Fibroblast of mammary gland (primary cell): ENCODE data around the gene HIVEP3.

ENCODE experiments used
- DNase-seq: peaks from one replicate; pipeline ENCODE4 v3.0.0-alpha.2; 2010; ENCODE audit warnings: low read depth
- H3K4me3 ChIP-seq: 2 replicates; pipeline ENCODE4 v1.5.1; 2011; ENCODE audit warnings: low read depth, mild to moderate bottlenecking, low read length, moderate library complexity; ENCODE audit not compliant: control insufficient read depth
- TF ChIP-seq, protein P1 (sequence below): conservative IDR thresholded peaks from 2 replicates; pipeline ENCODE4 v1.5.1; 2011; ENCODE audit warnings: low read depth, low read length, inconsistent platforms; ENCODE audit not compliant: control insufficient read depth, insufficient read depth

The HIVEP3 gene

DNA sequence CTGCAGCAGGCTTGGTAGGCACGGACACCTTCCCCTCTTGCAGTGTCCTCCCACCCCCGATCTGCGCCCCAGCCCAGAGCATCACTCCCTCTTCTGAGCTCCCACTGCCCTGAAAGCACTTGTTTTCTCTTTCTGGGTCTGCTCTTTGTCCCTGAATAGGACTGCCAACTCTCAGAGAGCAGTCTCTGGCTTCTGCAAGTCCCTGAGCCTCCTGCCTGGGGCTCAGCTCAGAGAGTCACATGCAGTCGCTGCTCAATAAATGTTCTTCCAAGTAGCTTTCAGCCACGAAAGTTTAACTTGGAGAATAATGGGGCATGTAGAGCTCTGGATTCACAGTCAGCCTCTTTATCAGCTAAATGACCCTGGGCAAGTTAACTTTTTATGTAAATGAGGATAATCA is 205.6 kb downstream of the HIVEP3 start:
- TF ChIP-seq, protein P1, sequence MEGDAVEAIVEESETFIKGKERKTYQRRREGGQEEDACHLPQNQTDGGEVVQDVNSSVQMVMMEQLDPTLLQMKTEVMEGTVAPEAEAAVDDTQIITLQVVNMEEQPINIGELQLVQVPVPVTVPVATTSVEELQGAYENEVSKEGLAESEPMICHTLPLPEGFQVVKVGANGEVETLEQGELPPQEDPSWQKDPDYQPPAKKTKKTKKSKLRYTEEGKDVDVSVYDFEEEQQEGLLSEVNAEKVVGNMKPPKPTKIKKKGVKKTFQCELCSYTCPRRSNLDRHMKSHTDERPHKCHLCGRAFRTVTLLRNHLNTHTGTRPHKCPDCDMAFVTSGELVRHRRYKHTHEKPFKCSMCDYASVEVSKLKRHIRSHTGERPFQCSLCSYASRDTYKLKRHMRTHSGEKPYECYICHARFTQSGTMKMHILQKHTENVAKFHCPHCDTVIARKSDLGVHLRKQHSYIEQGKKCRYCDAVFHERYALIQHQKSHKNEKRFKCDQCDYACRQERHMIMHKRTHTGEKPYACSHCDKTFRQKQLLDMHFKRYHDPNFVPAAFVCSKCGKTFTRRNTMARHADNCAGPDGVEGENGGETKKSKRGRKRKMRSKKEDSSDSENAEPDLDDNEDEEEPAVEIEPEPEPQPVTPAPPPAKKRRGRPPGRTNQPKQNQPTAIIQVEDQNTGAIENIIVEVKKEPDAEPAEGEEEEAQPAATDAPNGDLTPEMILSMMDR: no peak
- no peak for DNase-seq
- no peak overlapping the region for H3K4me3 ChIP-seq

DNA sequence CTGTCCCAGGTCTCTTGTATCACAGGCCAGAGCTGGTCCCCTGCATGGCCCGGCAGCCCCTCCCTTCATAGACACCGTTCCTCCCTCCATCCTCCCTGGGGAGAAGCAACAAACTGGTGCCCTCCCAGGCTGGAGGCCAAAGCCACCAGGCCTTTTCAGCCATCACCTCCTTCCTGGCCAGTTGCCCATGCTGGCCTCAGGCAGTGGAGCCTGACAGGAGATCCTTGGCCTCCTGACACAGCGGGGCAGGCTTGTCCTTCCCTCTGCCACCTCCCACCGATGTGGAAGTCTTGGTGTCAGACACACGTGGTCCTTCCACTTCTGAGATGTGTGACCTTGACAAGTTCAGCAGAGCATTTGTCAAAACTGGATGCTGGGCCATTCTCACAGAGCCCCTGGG is 206.0 kb downstream of the HIVEP3 start:
- H3K4me3 ChIP-seq: no peak overlapping the region
- TF ChIP-seq, protein P1: no peak
- no peak for DNase-seq

DNA sequence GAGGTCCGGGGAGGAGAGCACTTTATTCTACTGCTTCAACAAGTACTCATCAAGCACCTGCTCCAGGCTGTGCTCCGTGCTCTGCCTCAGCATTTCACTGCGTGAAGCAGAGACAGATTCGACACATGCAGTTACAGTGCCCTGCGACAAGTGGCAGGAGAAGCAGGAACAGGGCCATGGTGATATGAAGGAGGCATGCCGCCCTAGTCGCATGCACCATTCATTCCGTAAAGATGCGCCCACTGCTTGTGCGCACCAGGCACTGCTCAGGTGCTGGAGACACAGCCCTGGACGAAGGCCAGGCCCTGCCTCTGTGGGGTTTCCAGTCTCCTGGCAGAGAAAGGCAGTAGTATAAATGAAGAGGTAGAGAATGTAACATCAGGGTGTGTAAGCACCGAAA is 206.6 kb downstream of the HIVEP3 start:
- H3K4me3 ChIP-seq: no peak overlapping the region
- DNase-seq: no peak
- TF ChIP-seq, protein P1: no peak

DNA sequence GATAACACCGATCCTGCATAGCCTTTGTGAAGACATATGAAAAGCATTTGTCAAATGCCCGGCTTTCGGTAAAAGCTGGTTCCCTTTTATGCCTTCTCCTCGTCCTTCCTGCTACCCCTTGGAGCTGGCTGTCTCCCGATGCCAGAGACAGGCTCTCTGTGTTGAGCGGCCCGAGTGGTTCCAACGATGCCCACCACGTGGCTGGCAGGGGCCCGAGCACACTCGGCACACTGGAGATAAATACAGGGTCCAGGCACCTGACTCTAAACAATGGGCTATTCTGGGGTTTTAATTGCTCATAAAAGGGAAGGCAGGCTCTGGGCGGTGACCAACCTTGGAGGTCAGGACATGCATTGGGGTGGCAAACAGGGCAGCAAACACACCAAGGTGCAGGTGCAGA is 207.1 kb downstream of the HIVEP3 start:
- H3K4me3 ChIP-seq: no peak overlapping the region
- DNase-seq: no peak
- TF ChIP-seq, protein P1: no peak

DNA sequence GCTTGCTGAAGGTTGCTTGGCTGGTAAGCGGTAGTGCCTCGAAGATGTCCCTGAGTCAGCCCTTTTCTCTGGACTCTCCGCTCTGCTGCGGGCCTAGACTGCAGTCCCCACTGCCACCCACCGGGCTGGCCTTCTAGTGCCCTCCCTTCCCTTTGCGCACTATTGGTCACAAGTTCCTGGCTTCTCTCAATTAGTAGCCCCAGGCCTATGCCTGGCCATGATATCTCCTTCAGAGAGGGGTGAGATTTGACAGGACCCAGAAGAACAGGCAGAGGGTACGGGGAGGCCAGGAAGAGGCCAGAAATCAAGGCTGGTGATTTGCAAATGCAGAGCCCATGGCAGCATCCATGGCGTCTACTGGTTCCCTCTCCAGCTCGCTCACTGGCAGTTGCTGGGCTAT is 207.7 kb downstream of the HIVEP3 start:
- no peak for DNase-seq
- TF ChIP-seq, protein P1: no peak
- H3K4me3 ChIP-seq: no peak overlapping the region

DNA sequence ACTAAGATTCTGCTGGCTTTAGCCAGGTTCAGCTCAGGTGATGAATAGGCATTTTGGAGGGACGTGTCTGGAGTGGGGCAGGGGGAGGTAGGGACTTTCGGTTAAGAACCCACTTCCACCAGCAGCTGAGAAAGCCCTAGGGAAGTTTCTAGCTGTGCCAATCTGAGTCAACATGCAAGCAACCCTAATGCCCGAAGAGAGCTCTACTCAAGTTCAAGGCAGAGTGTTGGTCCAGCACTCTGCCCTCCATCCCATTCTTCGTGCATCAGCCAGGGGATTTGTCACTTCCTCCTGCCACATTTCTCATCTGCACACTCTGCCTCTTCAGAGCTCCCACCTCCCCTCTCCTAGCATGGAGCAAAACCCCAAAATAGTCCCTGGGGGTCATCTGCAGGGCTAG is 208.8 kb downstream of the HIVEP3 start:
- TF ChIP-seq, protein P1: no peak
- no peak overlapping the region for H3K4me3 ChIP-seq
- no peak for DNase-seq

DNA sequence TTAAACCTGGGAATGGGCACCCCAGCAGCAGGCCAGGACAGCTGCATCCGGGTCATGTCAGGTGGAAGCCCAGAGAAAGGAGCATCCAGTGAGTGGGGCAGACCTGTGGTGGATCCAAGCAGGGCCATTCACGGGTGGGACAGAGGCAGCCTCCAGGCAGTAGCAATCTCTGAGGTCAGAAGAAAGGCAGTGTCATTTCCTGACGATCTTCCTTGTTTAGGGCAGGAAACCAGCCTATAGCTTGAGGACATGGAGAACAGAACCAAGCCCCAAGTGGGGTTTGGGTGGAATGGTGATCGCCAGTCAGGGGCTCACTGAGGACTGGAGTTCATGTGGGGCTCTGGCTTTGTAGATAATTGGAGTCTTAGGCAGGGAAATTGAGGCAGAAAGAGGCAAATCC is 209.4 kb downstream of the HIVEP3 start:
- TF ChIP-seq, protein P1: no peak
- DNase-seq: no peak
- no peak overlapping the region for H3K4me3 ChIP-seq
